GM23248 (cell line): ENCODE data around the gene AMACR. TPM values are rescaled to one million over a fixed set of nuclear protein-coding genes. Genes with fewer than 3 reads are reported as not detected.
A peak's percentile ranks its signal among the peaks of the same experiment; 100 is the strongest.

Source experiments
- DNase-seq: peaks from one replicate; pipeline ENCODE4 v3.0.0-alpha.2; 2015
- H2AFZ ChIP-seq: fragments of 200-600 bp; sonication (generic); 2 replicates; pipeline ENCODE4 v1.6.1; 2016; ENCODE audit warnings: antibody characterized with exemption
- H3F3A ChIP-seq: fragments of 200-600 bp; sonication (generic); 2 replicates; pipeline ENCODE4 v1.6.1; 2016; ENCODE audit warnings: mild to moderate bottlenecking, antibody characterized with exemption, mixed run types; ENCODE audit not compliant: insufficient read depth
- H3K27ac ChIP-seq: fragments of 200-600 bp; sonication (generic); 2 replicates; pipeline ENCODE4 v1.5.1; 2016; ENCODE audit warnings: mild to moderate bottlenecking
- H3K27me3 ChIP-seq: fragments of 200-600 bp; sonication (generic); replicated peaks from 2 replicates; pipeline ENCODE4 v1.6.1; 2016; ENCODE audit warnings: mild to moderate bottlenecking; ENCODE audit not compliant: insufficient read depth
- H3K36me3 ChIP-seq: fragments of 200-600 bp; sonication (generic); 2 replicates; pipeline ENCODE4 v1.6.1; 2016; ENCODE audit warnings: low read depth, mild to moderate bottlenecking
- H3K4me1 ChIP-seq: fragments of 200-600 bp; sonication (generic); 2 replicates; pipeline ENCODE4 v1.6.1; 2016; ENCODE audit warnings: mild to moderate bottlenecking; ENCODE audit not compliant: insufficient read depth
- H3K4me2 ChIP-seq: fragments of 200-600 bp; sonication (generic); one replicate; pipeline ENCODE4 v1.6.1; 2016; ENCODE audit warnings: mild to moderate bottlenecking; ENCODE audit not compliant: unreplicated experiment
- H3K4me3 ChIP-seq: fragments of 200-600 bp; sonication (generic); 2 replicates; pipeline ENCODE4 v1.5.1; 2016; ENCODE audit warnings: mild to moderate bottlenecking
- H3K79me2 ChIP-seq: fragments of 200-600 bp; sonication (generic); 2 replicates; pipeline ENCODE4 v1.6.1; 2016; ENCODE audit warnings: mild to moderate bottlenecking; ENCODE audit not compliant: insufficient read depth
- H3K9ac ChIP-seq: fragments of 200-600 bp; sonication (generic); 2 replicates; pipeline ENCODE4 v1.6.1; 2016; ENCODE audit warnings: mild to moderate bottlenecking
- H3K9me2 ChIP-seq: fragments of 200-600 bp; sonication (generic); 2 replicates; pipeline ENCODE4 v1.6.1; 2016; ENCODE audit warnings: mixed run types, mild to moderate bottlenecking, moderate library complexity; ENCODE audit not compliant: insufficient read depth
- H3K9me3 ChIP-seq: fragments of 200-600 bp; sonication (generic); one replicate; pipeline ENCODE4 v1.6.1; 2017; ENCODE audit warnings: low read depth
- H4K20me1 ChIP-seq: fragments of 200-600 bp; sonication (generic); 2 replicates; pipeline ENCODE4 v1.6.0; 2016; ENCODE audit not compliant: insufficient read depth
- EZH2 ChIP-seq: fragments of 200-600 bp; sonication (generic); IDR thresholded peaks from 2 replicates; pipeline ENCODE4 v1.6.1; 2018; ENCODE audit warnings: antibody characterized with exemption, mild to moderate bottlenecking; ENCODE audit not compliant: insufficient read depth, poor library complexity, severe bottlenecking
- EZH2phosphoT487 ChIP-seq: fragments of 200-600 bp; sonication (generic); IDR thresholded peaks from 2 replicates; pipeline ENCODE4 v1.6.1; 2018; ENCODE audit warnings: antibody characterized with exemption, moderate library complexity, mild to moderate bottlenecking, low read depth; ENCODE audit not compliant: insufficient read depth
- WGBS, 2 experiments: methylation state at CpG; one replicate each; pipeline ENCODE4 v1.1.6; 2015 to 2017; ENCODE audit warnings: low lambda C conversion rate in 2 of 2, low coverage in 1 of 2; ENCODE audit errors: missing lambda C conversion rate in 2 of 2; 5-methylcytosine and 5-hydroxymethylcytosine counted together
- in situ Hi-C: fragments of 300-500 bp; cut with MboI; formaldehyde crosslinking; loops from 2 replicates; pipeline ENCODE4 v1.15.0; 2020
- polyA plus RNA-seq: library from polyadenylated mRNA; unstranded; fragments of >200 nt; fragmentation: Nextera tagmentation; extraction: Ambion mirVana; gene quantifications from 2 replicates; pipeline ENCODE4 v1.2.1, GENCODE V29; 2016
- total RNA-seq: library from RNA; depleted of rRNA; stranded (reverse); fragments of >200 nt; shearing (Covaris generic); gene quantifications from 2 replicates; pipeline ENCODE4 v1.2.3, GENCODE V29; 2014

AMACR gene
- total and polyA plus RNA-seq, 2 experiments from 2014 or later: 22.5 to 22.6 TPM

- 42 to 43% methylated on average over 7 of the region's 7 CpGs for WGBS, 2 experiments
- Histone ChIP-seq H3K4me1 (peaks cover 11% of the 10 kb centered on the region), H2AFZ (no peak within 1 kb of the TSS), H3F3A (0 out of 2 replicates have a peak, but pooled peaks cover 9% of the 10 kb centered on the region), H4K20me1 (no peaks in the 10 kb centered on the region), H3K27ac (no peak within 1 kb of the TSS), H3K9me2 (no peaks in the 10 kb centered on the region; the same call in 1 of the 2 replicates), H3K4me3 (no peak within 1 kb of the TSS), H3K36me3 (peaks cover 14% of the 10 kb centered on the region; the same call in 1 of the 2 replicates), H3K79me2 (no peaks in the 10 kb centered on the region), H3K4me2 (no peak within 1 kb of the TSS), H3K27me3 (no peaks in the 10 kb centered on the region), H3K9ac (no peak within 1 kb of the TSS), H3K9me3 (no peaks in the 10 kb centered on the region)
- peak; percentile 50 for DNase-seq
- in situ Hi-C loops: no loop called here
- no peak for TF ChIP-seq EZH2phosphoT487
- TF ChIP-seq EZH2: no peak
Measured at GRCh38 chr5:33984671-33985124, 23.2 kb downstream of the AMACR start, which contains the start of gene SLC45A2. Gene SLC45A2 (minus strand): TSS chr5:33984693. CDS start chr5:33984583, 110 bp downstream.

DNA sequence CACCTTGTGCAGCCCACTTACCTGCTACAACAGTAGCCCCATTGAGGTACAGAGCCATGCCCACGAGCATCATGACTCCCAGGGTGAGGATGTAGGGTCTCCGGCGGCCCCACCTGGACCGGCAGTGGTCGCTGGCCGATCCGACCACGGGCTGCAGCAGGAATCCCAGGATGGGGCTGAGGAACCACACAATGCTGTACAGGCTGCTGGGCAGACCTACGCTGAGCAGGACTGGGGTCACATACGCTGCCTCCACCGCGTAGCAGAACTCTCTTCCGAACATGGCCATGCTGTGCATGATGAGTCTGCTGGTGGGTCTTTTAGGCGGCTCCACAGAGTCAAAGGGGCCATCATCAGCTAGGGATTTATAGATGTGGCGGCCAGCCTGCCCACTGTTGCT lies 23.7 kb downstream of the AMACR start:
- H3K9ac ChIP-seq: no peak overlapping the region
- no peaks in the 10 kb centered on the region for H4K20me1 ChIP-seq
- no peaks in the 10 kb centered on the region for H3K9me3 ChIP-seq
- H3K79me2 ChIP-seq: no peaks in the 10 kb centered on the region
- H3K9me2 ChIP-seq: no peaks in the 10 kb centered on the region; the same call in 1 of the 2 replicates
- H3K27me3 ChIP-seq: no peaks in the 10 kb centered on the region
- H3K4me2 ChIP-seq: no peak overlapping the region
- H2AFZ ChIP-seq: no peak overlapping the region
- H3K27ac ChIP-seq: no peak overlapping the region
- 94 to 95% methylated on average over 15 of the region's 15 CpGs for WGBS, 2 experiments
- no peak overlapping the region for H3K4me3 ChIP-seq
- H3K36me3 ChIP-seq: peaks cover 11% of the 10 kb centered on the region; the same call in 1 of the 2 replicates
- H3K4me1 ChIP-seq: peaks cover 11% of the 10 kb centered on the region
- in situ Hi-C loops: no loop called here
- TF ChIP-seq EZH2 (no peak), EZH2phosphoT487 (no peak)
- 0 out of 2 replicates have a peak, but pooled peaks cover 9% of the 10 kb centered on the region for H3F3A ChIP-seq
- no peak for DNase-seq

- no peak overlapping the region for H3K9ac ChIP-seq
- H3K36me3 ChIP-seq: no peaks in the 10 kb centered on the region
- no peaks in the 10 kb centered on the region for H3K27me3 ChIP-seq
- WGBS, 2 experiments: 53 to 58% methylated on average over 8 of the region's 8 CpGs
- no peak overlapping the region for H3K27ac ChIP-seq
- H3K4me1 ChIP-seq: peaks cover 11% of the 10 kb centered on the region
- H3K4me3 ChIP-seq: no peak overlapping the region
- H3K9me3 ChIP-seq: no peaks in the 10 kb centered on the region
- no peaks in the 10 kb centered on the region for H3K79me2 ChIP-seq
- H3K4me2 ChIP-seq: peak overlapping the region; percentile 15
- 0 out of 2 replicates have a peak overlapping the region, but pooled peaks have one; percentile 21 for H2AFZ ChIP-seq
- TF ChIP-seq EZH2phosphoT487 (no peak), EZH2 (no peak)
- no peaks in the 10 kb centered on the region for H4K20me1 ChIP-seq
- no peaks in the 10 kb centered on the region; the same call in 1 of the 2 replicates for H3K9me2 ChIP-seq
- peak; percentile 53 for DNase-seq
- in situ Hi-C loops: no loop called here
- 0 out of 2 replicates have a peak, but pooled peaks cover 9% of the 10 kb centered on the region for H3F3A ChIP-seq
Measured at GRCh38 chr5:33981408-33982162, 26.3 kb downstream of the AMACR start.

GRCh38 chr5:33980030-33980429 lies 27.8 kb downstream of the AMACR start:
- Histone ChIP-seq H3K4me3 (no peak overlapping the region), H3K27me3 (no peaks in the 10 kb centered on the region), H3F3A (0 out of 2 replicates have a peak, but pooled peaks cover 9% of the 10 kb centered on the region), H3K9ac (no peak overlapping the region), H3K27ac (no peak overlapping the region), H3K4me1 (peaks cover 11% of the 10 kb centered on the region), H2AFZ (no peak overlapping the region), H4K20me1 (no peaks in the 10 kb centered on the region), H3K4me2 (no peak overlapping the region), H3K36me3 (no peaks in the 10 kb centered on the region), H3K79me2 (no peaks in the 10 kb centered on the region), H3K9me2 (no peaks in the 10 kb centered on the region), H3K9me3 (no peaks in the 10 kb centered on the region)
- in situ Hi-C loops: no loop called here
- DNase-seq: no peak
- no peak for TF ChIP-seq EZH2
- no peak for TF ChIP-seq EZH2phosphoT487
- WGBS, 2 experiments: 61 to 64% methylated on average over 3 of the region's 3 CpGs
